Effector memory CD8-positive, alpha-beta T cell (primary cell): Measurements from ENCODE around the gene NUBP1.
A peak's percentile ranks its signal among the peaks of the same experiment; 100 is the strongest.
"Not testable (repeated sequence)": the region's sequence is repeated elsewhere in the genome, so short reads cannot be mapped to it uniquely, and the experiment has no call there.

Experiments
- ATAC-seq: fragments of 150-1000 bp; cut with Tn5 transposase; replicated peaks from 2 replicates; pipeline ENCODE4 v1.10.0; 2021; ENCODE audit warnings: mild to moderate bottlenecking, moderate library complexity
- DNase-seq, 3 experiments: peaks; one replicate each; pipeline ENCODE4 v3.0.0; 2021
- H3K27ac Mint-ChIP-seq, 2 donors: one replicate each; pipeline ENCODE4 v1.8.0; 2022; ENCODE audit warnings: mild to moderate bottlenecking in 2 of 2, mixed read lengths in 2 of 2, moderate library complexity in 2 of 2
- H3K27me3 Mint-ChIP-seq, 2 donors: one replicate each; pipeline ENCODE4 v1.8.0; 2022; ENCODE audit warnings: mixed read lengths in 2 of 2
- H3K36me3 Mint-ChIP-seq: one replicate; pipeline ENCODE4 v1.8.0; 2022; ENCODE audit warnings: mild to moderate bottlenecking, moderate library complexity, mixed read lengths; ENCODE audit not compliant: insufficient read depth
- H3K4me1 Mint-ChIP-seq, 2 donors: one replicate each; pipeline ENCODE4 v1.8.0; 2022; ENCODE audit warnings: low read depth in 2 of 2, mixed read lengths in 2 of 2
- H3K4me3 Mint-ChIP-seq, 2 donors: one replicate each; pipeline ENCODE4 v1.8.0; 2022; ENCODE audit warnings: mild to moderate bottlenecking in 2 of 2, mixed read lengths in 2 of 2, moderate library complexity in 2 of 2
- H3K9me3 Mint-ChIP-seq, 2 donors: one replicate each; pipeline ENCODE4 v1.8.0; 2022; ENCODE audit warnings: mixed read lengths in 2 of 2

The NUBP1 gene

DNA sequence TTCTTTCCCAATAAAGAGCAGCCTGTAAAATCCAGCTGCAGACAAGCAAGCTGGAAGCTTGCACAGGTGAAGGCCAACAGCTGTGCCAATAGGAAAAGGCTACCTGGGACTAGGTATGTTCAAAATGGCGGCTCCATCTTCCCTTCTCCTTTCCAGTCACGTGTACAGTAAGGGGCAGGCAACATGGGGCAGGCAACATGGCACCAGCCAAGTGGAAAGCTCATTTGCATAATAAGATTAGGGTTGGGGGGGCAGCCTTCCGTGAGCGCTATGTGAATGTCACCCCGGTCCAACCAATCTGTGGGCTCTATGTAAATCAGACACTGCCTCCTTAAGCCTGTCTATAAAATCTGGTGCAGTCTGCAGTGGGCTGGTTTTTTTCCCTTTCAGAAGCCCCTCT, 43.7 kb downstream of the NUBP1 start:
- no peak overlapping the region for H3K4me3 Mint-ChIP-seq
- DNase-seq (no peak), ATAC-seq (no peak)
- no peaks in the 10 kb centered on the region for H3K27me3 Mint-ChIP-seq
- H3K36me3 Mint-ChIP-seq: no peaks in the 10 kb centered on the region
- no peaks in the 10 kb centered on the region for H3K9me3 Mint-ChIP-seq
- H3K4me1 Mint-ChIP-seq: peaks cover 0 to under 1% of the 10 kb centered on the region in 2 donors
- no peak overlapping the region for H3K27ac Mint-ChIP-seq

DNA sequence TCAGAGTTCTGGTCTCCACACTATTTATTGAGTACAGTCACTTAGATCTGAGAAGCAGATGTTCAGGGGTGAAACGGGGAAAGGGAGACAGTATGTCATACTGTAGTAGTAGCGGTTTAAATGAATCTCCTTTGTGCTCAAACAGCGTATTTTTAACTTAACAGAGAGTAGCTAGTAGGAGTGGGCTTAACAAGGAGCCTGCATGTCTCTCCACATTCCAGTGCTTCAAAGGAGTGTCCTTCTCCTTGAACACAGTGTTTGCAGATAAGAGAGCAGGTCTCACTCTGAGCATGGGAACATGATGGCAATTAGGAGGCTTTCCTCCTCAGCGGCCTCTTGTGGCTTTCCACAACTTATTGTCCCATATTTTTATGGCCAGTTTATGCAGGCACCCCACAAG, 45.0 kb downstream of the NUBP1 start:
- not testable (repeated sequence) for H3K36me3 Mint-ChIP-seq, H3K4me3 Mint-ChIP-seq, ATAC-seq, H3K27me3 Mint-ChIP-seq, H3K9me3 Mint-ChIP-seq, H3K4me1 Mint-ChIP-seq, H3K27ac Mint-ChIP-seq, DNase-seq

DNA sequence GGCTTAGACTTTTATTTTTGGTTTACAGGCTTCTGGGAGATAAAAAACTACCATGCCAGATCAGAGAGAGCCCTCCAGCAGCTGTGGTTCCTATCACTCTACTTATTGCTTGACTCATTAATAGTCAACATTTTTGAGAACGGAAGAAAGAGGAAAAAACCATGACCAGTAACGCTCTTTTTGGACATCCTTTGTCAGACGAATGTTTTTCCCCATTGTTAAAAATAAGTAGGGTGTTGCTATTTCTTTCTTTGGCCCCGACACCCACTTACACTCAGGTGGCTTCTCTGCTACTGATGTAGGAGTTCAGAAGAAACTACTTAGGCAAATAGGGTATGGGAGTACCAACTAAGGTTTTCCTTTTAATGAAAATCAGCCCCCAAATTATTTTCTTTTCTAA, 47.4 kb downstream of the NUBP1 start:
- H3K9me3 Mint-ChIP-seq: no peaks in the 10 kb centered on the region
- DNase-seq (no peak), ATAC-seq (no peak)
- H3K4me1 Mint-ChIP-seq: peaks cover 0 to 2% of the 10 kb centered on the region in 2 donors
- H3K36me3 Mint-ChIP-seq: no peaks in the 10 kb centered on the region
- no peak overlapping the region for H3K27ac Mint-ChIP-seq
- no peak overlapping the region for H3K4me3 Mint-ChIP-seq
- no peaks in the 10 kb centered on the region for H3K27me3 Mint-ChIP-seq

DNA sequence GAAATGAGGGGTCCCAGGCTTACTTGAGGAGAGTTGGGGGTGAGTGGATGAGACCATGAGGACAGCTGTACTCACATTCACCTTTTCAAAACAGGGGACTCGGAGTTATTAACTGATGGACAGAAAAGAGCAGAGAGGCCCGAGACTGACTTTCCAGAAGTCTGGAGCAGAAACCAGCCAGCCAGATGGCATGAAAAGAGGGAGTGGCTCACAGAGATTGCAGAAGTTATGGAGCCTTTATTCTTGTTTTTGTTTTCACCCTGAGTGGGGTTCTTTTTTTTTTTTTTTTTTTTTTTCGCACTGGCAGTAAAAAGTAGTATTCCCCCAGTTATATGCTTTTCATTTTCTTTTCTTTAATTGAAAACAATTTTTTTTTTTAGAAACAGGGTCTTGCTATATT, 56.1 kb downstream of the NUBP1 start:
- DNase-seq (no peak), ATAC-seq (no peak)
- no peak overlapping the region for H3K4me3 Mint-ChIP-seq
- peaks cover 0 to 5% of the 10 kb centered on the region in 2 donors for H3K27me3 Mint-ChIP-seq
- H3K27ac Mint-ChIP-seq: no peak overlapping the region
- no peaks in the 10 kb centered on the region for H3K9me3 Mint-ChIP-seq
- no peaks in the 10 kb centered on the region for H3K36me3 Mint-ChIP-seq
- peaks cover 0 to 1% of the 10 kb centered on the region in 2 donors for H3K4me1 Mint-ChIP-seq

DNA sequence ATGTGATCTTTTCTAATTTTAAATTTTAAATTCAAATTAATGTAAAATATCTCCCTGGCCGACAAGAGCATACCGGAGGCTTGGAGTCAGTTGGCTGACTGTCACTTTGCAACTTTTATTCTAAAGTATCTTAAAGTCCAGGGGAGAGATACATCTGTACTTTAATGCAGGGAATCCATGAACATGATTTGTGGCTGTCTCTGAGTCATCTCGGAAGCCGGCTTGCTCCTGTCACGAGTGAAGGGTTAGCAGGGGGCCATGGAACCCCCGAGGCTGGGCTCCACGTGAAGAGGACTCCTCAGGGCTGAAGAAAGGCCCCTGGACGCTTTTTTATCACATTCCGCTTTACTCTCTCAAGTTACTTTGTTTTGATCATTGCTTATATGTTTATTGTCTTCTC, 61.7 kb downstream of the NUBP1 start:
- H3K9me3 Mint-ChIP-seq: no peaks in the 10 kb centered on the region
- peaks cover 0 to 1% of the 10 kb centered on the region in 2 donors for H3K4me1 Mint-ChIP-seq
- DNase-seq: no peak
- no peak overlapping the region for H3K27ac Mint-ChIP-seq
- H3K27me3 Mint-ChIP-seq: peaks cover 0 to 5% of the 10 kb centered on the region in 2 donors
- ATAC-seq: no peak
- H3K4me3 Mint-ChIP-seq: no peak overlapping the region
- H3K36me3 Mint-ChIP-seq: no peaks in the 10 kb centered on the region

DNA sequence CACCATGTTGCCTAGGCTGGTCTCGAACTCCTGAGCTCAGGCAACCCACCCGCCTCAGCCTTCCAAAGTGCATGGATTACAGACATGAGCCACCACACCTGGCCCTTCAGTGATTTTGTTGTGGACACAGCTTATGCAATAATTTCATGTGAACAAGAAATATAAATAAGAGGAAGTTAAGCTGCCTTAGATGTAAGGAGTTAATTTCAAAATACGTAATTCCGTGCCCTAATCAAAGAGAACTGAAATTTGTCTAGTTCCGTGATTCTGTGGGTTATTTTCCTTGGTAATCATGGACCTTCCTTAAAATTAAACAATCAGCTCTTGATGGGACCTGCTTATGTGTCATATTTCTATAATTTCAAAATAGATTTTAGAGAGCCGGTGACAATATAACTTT, 63.1 kb downstream of the NUBP1 start:
- Mint-ChIP-seq H3K9me3 (no peaks in the 10 kb centered on the region), H3K4me1 (peaks cover 0 to 1% of the 10 kb centered on the region in 2 donors), H3K27me3 (peaks cover 0 to 5% of the 10 kb centered on the region in 2 donors), H3K36me3 (no peaks in the 10 kb centered on the region), H3K27ac (no peak overlapping the region), H3K4me3 (no peak overlapping the region)
- ATAC-seq (no peak), DNase-seq (no peak)

DNA sequence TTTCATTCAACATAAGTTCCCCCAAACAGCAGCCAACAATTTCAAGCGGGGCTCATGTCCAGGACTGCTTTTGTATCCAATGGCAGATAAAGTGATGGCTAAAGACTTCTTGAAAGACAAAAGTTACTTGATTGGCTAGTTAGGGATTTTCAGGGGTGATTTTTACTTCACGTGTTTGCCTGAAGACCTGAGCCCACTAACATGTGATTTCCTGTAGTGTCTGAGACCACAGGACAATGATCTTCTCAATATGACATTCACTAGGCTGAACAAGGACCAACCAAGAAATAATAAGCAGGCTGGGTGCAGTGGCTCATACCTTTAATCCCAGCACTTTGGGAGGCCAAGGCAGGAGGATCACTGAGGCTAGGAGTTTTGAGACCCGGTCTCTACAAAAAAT, 64.6 kb downstream of the NUBP1 start:
- no peaks in the 10 kb centered on the region for H3K9me3 Mint-ChIP-seq
- H3K4me1 Mint-ChIP-seq: peaks cover 6 to 7% of the 10 kb centered on the region in 2 donors
- ATAC-seq (no peak), DNase-seq (no peak)
- no peak overlapping the region for H3K27ac Mint-ChIP-seq
- H3K27me3 Mint-ChIP-seq: peaks cover 0 to 5% of the 10 kb centered on the region in 2 donors
- no peak overlapping the region for H3K4me3 Mint-ChIP-seq
- H3K36me3 Mint-ChIP-seq: no peaks in the 10 kb centered on the region

DNA sequence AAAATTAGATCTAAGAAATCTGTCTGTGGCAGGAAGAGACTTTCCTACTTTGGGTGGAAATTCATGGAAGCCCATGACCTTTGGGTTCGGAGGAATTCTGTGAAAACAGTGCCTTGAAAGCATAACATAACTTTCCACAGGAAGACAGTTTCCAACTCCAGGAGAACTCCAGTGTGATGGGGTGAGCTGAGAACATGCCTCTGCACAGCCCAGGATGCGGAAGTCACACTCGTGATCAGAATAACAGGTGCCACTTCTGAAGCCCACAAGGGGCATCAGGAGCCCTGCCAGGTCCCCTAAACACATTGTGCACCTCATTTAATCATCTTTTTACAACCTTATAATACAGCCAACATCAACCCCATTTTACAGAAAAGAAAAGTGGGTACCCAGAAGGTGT, 65.2 kb downstream of the NUBP1 start:
- peaks cover 6 to 7% of the 10 kb centered on the region in 2 donors for H3K4me1 Mint-ChIP-seq
- ATAC-seq (no peak), DNase-seq (no peak)
- no peaks in the 10 kb centered on the region for H3K36me3 Mint-ChIP-seq
- no peak overlapping the region for H3K4me3 Mint-ChIP-seq
- H3K9me3 Mint-ChIP-seq: no peaks in the 10 kb centered on the region
- H3K27me3 Mint-ChIP-seq: no peaks in the 10 kb centered on the region
- H3K27ac Mint-ChIP-seq: no peak overlapping the region

DNA sequence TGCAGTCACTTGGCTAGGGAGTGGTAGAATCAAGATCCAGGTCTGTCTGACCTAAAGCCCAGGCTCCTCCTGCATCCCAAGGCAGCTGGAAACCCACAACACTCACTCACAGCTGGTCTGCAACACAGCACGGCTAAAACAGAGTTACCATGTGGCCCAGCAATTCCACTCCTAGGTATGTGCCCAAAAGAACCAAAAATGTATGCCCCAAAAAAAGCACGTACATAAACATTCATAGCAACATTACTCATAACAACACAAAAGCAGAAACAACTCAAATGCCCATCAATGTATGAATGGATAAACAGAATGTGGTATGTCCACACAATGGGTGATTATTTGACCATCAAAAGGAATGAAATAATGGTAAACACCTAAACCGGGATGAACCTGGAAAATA, 66.1 kb downstream of the NUBP1 start:
- Mint-ChIP-seq H3K4me1 (peaks cover 5 to 7% of the 10 kb centered on the region in 2 donors), H3K4me3 (no peak overlapping the region), H3K27me3 (no peaks in the 10 kb centered on the region), H3K27ac (no peak overlapping the region), H3K9me3 (no peaks in the 10 kb centered on the region), H3K36me3 (no peaks in the 10 kb centered on the region)
- ATAC-seq: no peak
- DNase-seq: no peak

DNA sequence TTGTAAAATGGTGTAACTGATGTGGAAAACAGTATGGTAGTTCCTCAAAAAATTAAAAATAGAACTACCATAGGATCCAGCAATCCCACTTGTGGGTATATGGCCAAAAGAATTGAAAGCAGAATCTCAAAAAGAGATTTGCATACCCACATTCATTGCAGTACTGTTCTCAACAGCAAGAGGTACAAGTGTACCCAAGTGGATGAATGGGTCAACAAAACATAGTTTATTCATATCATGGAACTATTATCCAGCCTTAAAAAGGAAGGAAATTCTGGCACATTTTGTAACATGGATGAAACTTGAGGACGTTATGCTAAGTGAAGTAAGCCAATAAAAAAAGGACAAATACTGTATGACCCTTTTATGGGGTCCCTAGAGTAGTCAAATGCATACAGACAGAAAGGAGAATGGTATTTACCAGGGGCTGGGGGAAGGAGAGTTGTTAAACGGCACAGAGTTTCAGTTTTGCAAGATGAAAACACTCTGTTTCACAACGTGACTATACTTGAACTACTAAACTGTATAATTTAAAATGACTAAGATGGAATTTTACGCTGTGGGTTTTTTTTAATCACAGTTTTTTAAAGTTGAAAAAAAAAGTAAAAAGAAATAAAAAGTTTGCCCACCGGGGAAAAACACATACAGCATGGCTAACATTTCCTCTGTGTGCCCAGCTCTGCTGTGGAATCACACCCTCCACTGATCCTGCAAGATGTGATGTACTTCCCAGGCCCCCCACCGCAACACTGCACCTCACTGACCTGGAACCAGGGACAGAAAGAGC, 68.9 kb downstream of the NUBP1 start:
- ATAC-seq (no peak), DNase-seq (no peak)
- Mint-ChIP-seq H3K4me1 (peaks cover 5 to 7% of the 10 kb centered on the region in 2 donors), H3K27ac (peak overlapping the region in 1 of 2 donors; percentile 38), H3K9me3 (no peaks in the 10 kb centered on the region), H3K36me3 (no peaks in the 10 kb centered on the region), H3K27me3 (no peaks in the 10 kb centered on the region), H3K4me3 (no peak overlapping the region)

DNA sequence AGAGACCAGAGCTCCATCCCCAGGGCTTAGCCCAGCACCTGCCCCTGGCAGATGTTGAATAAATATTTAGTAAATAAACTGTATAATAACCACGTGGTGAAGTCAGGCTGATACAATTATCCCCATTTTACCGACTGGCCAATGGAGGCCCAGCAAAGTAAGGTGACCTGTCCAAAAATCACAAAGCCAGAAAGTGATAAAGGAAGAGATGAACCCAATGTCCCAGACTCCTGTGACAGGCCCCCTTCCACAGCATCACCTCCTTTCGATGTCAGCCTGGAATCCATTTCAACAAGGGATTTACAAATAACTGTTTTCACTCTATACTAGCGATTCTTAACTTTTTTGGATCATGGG, 69.4 kb downstream of the NUBP1 start:
- peak overlapping the region in 1 of 2 donors; percentile 38 for H3K27ac Mint-ChIP-seq
- no peaks in the 10 kb centered on the region for H3K27me3 Mint-ChIP-seq
- no peaks in the 10 kb centered on the region for H3K36me3 Mint-ChIP-seq
- H3K4me1 Mint-ChIP-seq: peaks cover 5 to 7% of the 10 kb centered on the region in 2 donors
- DNase-seq: no peak
- no peak for ATAC-seq
- no peaks in the 10 kb centered on the region for H3K9me3 Mint-ChIP-seq
- peak overlapping the region in 1 of 2 donors; percentile 14 for H3K4me3 Mint-ChIP-seq

DNA sequence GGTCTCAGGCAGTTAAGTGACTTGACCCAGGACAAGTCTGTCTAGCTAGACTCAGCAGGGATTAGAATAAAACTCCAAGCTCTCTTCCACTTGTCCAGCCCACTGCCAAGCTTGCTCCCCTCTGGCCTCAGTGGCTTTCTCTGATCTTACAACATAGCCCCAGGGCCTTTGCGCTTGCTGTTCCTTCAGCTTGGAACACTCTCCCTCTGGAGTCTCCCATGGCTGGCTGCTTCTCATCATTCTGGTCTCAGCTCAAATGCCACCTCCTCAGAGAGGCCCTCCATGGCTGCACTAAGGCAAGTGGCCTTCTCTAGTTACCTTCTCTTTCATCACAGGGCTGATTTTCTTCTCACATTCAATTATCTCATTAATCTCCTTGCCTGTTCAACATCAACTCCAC, 73.9 kb downstream of the NUBP1 start:
- H3K27ac Mint-ChIP-seq: no peak overlapping the region
- no peaks in the 10 kb centered on the region for H3K27me3 Mint-ChIP-seq

DNA sequence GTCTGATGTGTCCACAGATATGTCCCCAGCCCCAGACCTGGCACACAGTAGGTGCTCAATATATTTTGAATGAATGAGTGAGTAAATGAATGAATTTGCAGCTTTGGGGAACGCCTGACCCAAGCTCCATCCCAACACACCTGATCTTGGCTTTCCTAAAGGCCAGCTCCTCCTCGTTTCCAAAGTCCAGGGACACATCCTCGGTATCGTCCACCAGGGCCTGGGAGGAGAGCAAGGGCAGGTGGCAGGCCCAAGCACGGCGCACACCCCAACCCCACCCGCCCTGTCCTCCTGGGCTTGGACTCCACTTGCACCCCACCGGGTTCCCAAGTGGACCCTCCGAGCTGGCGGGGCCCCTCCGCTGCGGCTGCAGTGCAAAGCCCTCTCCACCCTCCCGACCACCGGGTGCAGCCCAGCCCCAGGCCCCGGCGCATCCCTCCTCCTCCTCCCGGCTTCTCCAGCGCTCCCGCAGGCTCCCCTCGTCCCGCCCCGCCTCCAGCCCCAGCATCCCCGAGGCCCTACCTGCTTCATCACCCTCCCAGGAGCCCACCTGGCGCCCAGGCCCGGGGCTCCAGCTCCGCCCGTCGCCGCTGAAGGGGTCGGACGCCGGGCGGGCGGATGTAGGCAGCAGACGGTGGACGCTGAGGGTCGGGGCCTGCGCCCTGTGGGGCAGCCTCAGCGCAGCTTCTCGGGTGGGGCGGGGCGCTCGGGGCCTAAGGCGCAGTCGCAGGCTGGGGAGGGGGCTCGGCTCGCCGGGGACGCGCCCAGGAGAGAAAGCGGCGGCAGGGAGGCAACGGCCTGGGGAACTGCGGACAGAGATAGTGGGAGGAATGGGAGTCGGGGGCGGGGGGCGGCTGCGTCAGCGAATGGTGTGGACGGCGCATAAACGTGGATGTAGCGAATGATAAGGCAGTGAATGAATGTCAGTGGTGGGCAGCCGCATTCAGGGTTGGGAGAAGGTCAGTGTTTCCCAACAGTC, 74.6 kb downstream of the NUBP1 start, which contains the start of gene TVP23A:
TVP23A (minus strand) TSS at position 832 of the 979 bp plus-strand sequence; CDS start at position 531, 301 bp downstream.
- no peaks in the 10 kb centered on the region for H3K27me3 Mint-ChIP-seq
- no peak within 1 kb of the TSS for H3K27ac Mint-ChIP-seq
- ATAC-seq (no peak), DNase-seq (no peak)
- no peaks in the 10 kb centered on the region for H3K4me1 Mint-ChIP-seq
- no peak within 1 kb of the TSS for H3K4me3 Mint-ChIP-seq
- no peaks in the 10 kb centered on the region for H3K9me3 Mint-ChIP-seq
- peaks cover 3% of the 10 kb centered on the region for H3K36me3 Mint-ChIP-seq

More for the DNA sequence above, 73.9 kb downstream of the NUBP1 start:
- ATAC-seq (no peak), DNase-seq (no peak)
- Mint-ChIP-seq H3K36me3 (peaks cover 3% of the 10 kb centered on the region), H3K4me3 (no peak overlapping the region), H3K9me3 (no peaks in the 10 kb centered on the region), H3K4me1 (peaks cover 1 to 5% of the 10 kb centered on the region in 2 donors)
